Effector memory CD8-positive, alpha-beta T cell (primary cell): ENCODE results near the gene AOAH.

Experiments used
- ATAC-seq: fragments of 150-1000 bp; cut with Tn5 transposase; replicated peaks from 2 replicates; pipeline ENCODE4 v1.10.0; 2021; ENCODE audit warnings: mild to moderate bottlenecking, moderate library complexity
- DNase-seq, 3 experiments: peaks; one replicate each; pipeline ENCODE4 v3.0.0; 2021
- H3K27ac Mint-ChIP-seq, 2 donors: one replicate each; pipeline ENCODE4 v1.8.0; 2022; ENCODE audit warnings: mild to moderate bottlenecking in 2 of 2, mixed read lengths in 2 of 2, moderate library complexity in 2 of 2
- H3K27me3 Mint-ChIP-seq, 2 donors: one replicate each; pipeline ENCODE4 v1.8.0; 2022; ENCODE audit warnings: mixed read lengths in 2 of 2
- H3K36me3 Mint-ChIP-seq: one replicate; pipeline ENCODE4 v1.8.0; 2022; ENCODE audit warnings: mild to moderate bottlenecking, moderate library complexity, mixed read lengths; ENCODE audit not compliant: insufficient read depth
- H3K4me1 Mint-ChIP-seq, 2 donors: one replicate each; pipeline ENCODE4 v1.8.0; 2022; ENCODE audit warnings: low read depth in 2 of 2, mixed read lengths in 2 of 2
- H3K4me3 Mint-ChIP-seq, 2 donors: one replicate each; pipeline ENCODE4 v1.8.0; 2022; ENCODE audit warnings: mild to moderate bottlenecking in 2 of 2, mixed read lengths in 2 of 2, moderate library complexity in 2 of 2
- H3K9me3 Mint-ChIP-seq, 2 donors: one replicate each; pipeline ENCODE4 v1.8.0; 2022; ENCODE audit warnings: mixed read lengths in 2 of 2

Gene AOAH

GRCh38 chr7:36640682-36641081, 83.6 kb downstream of the AOAH start:
- Mint-ChIP-seq H3K36me3 (peaks cover 25% of the 10 kb centered on the region), H3K4me1 (peaks cover 46 to 90% of the 10 kb centered on the region in 2 donors), H3K9me3 (no peaks in the 10 kb centered on the region), H3K4me3 (peak overlapping the region; percentile 72 to 74), H3K27me3 (no peaks in the 10 kb centered on the region), H3K27ac (peak overlapping the region; percentile 91 to 94)
- ATAC-seq (no peak), DNase-seq (no peak)

GRCh38 chr7:36639826-36640225, 84.5 kb downstream of the AOAH start:
- Mint-ChIP-seq H3K36me3 (peaks cover 33% of the 10 kb centered on the region), H3K4me3 (peak overlapping the region; percentile 72 to 74), H3K4me1 (peaks cover 42 to 82% of the 10 kb centered on the region in 2 donors), H3K27ac (peak overlapping the region; percentile 91 to 94), H3K27me3 (no peaks in the 10 kb centered on the region), H3K9me3 (no peaks in the 10 kb centered on the region)
- ATAC-seq (peak; percentile 98), DNase-seq (peak; percentile 42 to 53 (median 42))

- H3K36me3 Mint-ChIP-seq, result peaks cover 31% of the 10 kb centered on the region
- ATAC-seq (no peak), DNase-seq (no peak)
- H3K4me3 Mint-ChIP-seq, result peak overlapping the region; percentile 72 to 74
- H3K9me3 Mint-ChIP-seq, result no peaks in the 10 kb centered on the region
- peak overlapping the region; percentile 91 to 94 for H3K27ac Mint-ChIP-seq
- H3K27me3 Mint-ChIP-seq, result no peaks in the 10 kb centered on the region
- H3K4me1 Mint-ChIP-seq, result peaks cover 46 to 71% of the 10 kb centered on the region in 2 donors
Measured at GRCh38 chr7:36638586-36639263, 85.6 kb downstream of the AOAH start.

GRCh38 chr7:36638140-36638539, 86.2 kb downstream of the AOAH start:
- H3K4me3 Mint-ChIP-seq, result peak overlapping the region; percentile 72 to 74
- H3K27me3 Mint-ChIP-seq, result no peaks in the 10 kb centered on the region
- H3K9me3 Mint-ChIP-seq, result no peaks in the 10 kb centered on the region
- peaks cover 30% of the 10 kb centered on the region for H3K36me3 Mint-ChIP-seq
- ATAC-seq, result no peak
- DNase-seq, result no peak
- H3K27ac Mint-ChIP-seq, result peak overlapping the region; percentile 91 to 94
- peaks cover 44 to 68% of the 10 kb centered on the region in 2 donors for H3K4me1 Mint-ChIP-seq

GRCh38 chr7:36637417-36637816, 86.9 kb downstream of the AOAH start:
- Mint-ChIP-seq H3K4me3 (peak overlapping the region in 1 of 2 donors; percentile 27), H3K27me3 (no peaks in the 10 kb centered on the region), H3K9me3 (no peaks in the 10 kb centered on the region), H3K27ac (peak overlapping the region; percentile 91 to 94), H3K4me1 (peaks cover 42 to 66% of the 10 kb centered on the region in 2 donors), H3K36me3 (peaks cover 32% of the 10 kb centered on the region)
- no peak for ATAC-seq
- no peak for DNase-seq

DNA sequence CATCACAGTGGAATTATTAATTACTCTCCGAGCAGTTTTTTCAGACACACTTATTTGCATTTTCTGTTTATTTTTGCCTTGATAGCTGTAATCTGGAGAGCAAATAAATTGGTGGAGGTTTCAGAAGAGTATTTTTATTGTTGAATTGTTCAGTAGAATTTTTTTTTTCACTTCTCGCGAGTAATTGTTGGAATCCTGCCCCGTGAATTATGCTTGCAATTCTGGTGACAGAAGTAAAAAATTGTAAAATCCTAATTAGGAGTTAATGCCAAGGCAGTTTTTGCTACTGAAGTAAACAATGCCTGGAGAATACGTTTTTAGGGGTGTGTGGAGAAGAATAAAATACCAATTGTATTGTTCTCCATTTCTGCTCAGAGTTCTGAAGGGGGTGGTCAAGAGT, 88.2 kb downstream of the AOAH start:
- DNase-seq (no peak), ATAC-seq (no peak)
- peaks cover 43% of the 10 kb centered on the region for H3K36me3 Mint-ChIP-seq
- H3K27me3 Mint-ChIP-seq, result no peaks in the 10 kb centered on the region
- H3K4me1 Mint-ChIP-seq, result peaks cover 35 to 59% of the 10 kb centered on the region in 2 donors
- no peaks in the 10 kb centered on the region for H3K9me3 Mint-ChIP-seq
- H3K4me3 Mint-ChIP-seq, result no peak overlapping the region
- H3K27ac Mint-ChIP-seq, result peak overlapping the region in 1 of 2 donors; percentile 91

GRCh38 chr7:36635091-36635490, 89.2 kb downstream of the AOAH start:
- Mint-ChIP-seq H3K27ac (peak overlapping the region in 1 of 2 donors; percentile 81), H3K4me3 (no peak overlapping the region), H3K27me3 (no peaks in the 10 kb centered on the region), H3K36me3 (peaks cover 53% of the 10 kb centered on the region), H3K4me1 (peaks cover 29 to 49% of the 10 kb centered on the region in 2 donors), H3K9me3 (no peaks in the 10 kb centered on the region)
- no peak for ATAC-seq
- DNase-seq, result no peak

- H3K36me3 Mint-ChIP-seq, result peaks cover 55% of the 10 kb centered on the region
- no peaks in the 10 kb centered on the region for H3K27me3 Mint-ChIP-seq
- no peak overlapping the region for H3K4me3 Mint-ChIP-seq
- H3K9me3 Mint-ChIP-seq, result no peaks in the 10 kb centered on the region
- no peak for ATAC-seq
- DNase-seq, result no peak
- H3K4me1 Mint-ChIP-seq, result peaks cover 14 to 38% of the 10 kb centered on the region in 2 donors
- peak overlapping the region; percentile 78 to 92 for H3K27ac Mint-ChIP-seq
Measured at GRCh38 chr7:36633377-36633776, 90.9 kb downstream of the AOAH start.

- no peak for DNase-seq
- no peaks in the 10 kb centered on the region for H3K9me3 Mint-ChIP-seq
- H3K4me1 Mint-ChIP-seq, result peaks cover 9 to 29% of the 10 kb centered on the region in 2 donors
- no peaks in the 10 kb centered on the region for H3K27me3 Mint-ChIP-seq
- H3K27ac Mint-ChIP-seq, result peak overlapping the region; percentile 54 to 71
- no peak for ATAC-seq
- H3K4me3 Mint-ChIP-seq, result no peak overlapping the region
- peaks cover 45% of the 10 kb centered on the region for H3K36me3 Mint-ChIP-seq
Measured at GRCh38 chr7:36630112-36630650, 94.1 kb downstream of the AOAH start.

DNA sequence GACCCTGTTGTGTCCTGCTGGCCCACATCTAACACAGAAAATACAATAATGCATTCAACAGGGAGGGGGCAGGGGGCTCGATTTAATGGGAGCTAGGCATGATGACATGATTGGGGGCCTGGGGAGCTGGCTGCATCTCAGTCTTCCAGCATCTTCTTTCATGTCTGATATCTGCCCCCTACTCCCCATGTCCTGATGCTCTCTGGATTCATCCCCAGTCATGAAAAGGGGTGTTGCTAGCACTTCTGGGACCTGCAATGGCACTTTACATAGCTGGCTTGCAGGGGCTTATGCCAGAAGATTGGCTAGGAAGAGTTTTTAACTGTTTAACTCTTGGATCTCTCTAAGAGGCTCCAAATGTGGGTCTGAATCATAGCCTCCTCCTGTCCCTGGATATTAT, 94.9 kb downstream of the AOAH start:
- H3K4me3 Mint-ChIP-seq, result no peak overlapping the region
- peak overlapping the region; percentile 54 to 71 for H3K27ac Mint-ChIP-seq
- ATAC-seq (no peak), DNase-seq (no peak)
- H3K36me3 Mint-ChIP-seq, result peaks cover 48% of the 10 kb centered on the region
- H3K4me1 Mint-ChIP-seq, result peaks cover 12 to 33% of the 10 kb centered on the region in 2 donors
- H3K9me3 Mint-ChIP-seq, result no peaks in the 10 kb centered on the region
- H3K27me3 Mint-ChIP-seq, result no peaks in the 10 kb centered on the region

GRCh38 chr7:36627836-36628235, 96.5 kb downstream of the AOAH start:
- peaks cover 55% of the 10 kb centered on the region for H3K36me3 Mint-ChIP-seq
- peak overlapping the region in 1 of 2 donors; percentile 88 for H3K27ac Mint-ChIP-seq

DNA sequence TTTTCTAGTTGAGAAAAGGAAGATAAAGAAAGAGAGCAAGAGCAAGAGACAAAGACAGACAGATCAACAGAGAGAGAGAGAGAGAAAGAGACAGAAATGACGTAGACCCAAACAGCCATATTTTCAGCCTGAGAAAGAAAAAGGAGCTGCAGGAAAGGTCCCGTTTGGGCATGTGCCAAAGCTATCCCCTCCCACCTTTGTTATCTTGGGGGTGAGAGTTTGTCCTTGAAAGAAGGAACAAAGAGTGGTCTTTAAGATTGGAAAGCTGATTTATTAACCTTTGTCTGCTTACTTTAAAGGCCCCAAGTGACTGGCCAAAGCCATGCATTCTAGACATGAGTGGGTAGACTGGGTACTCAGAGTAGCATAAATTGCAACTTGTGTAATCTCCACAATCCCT, 98.2 kb downstream of the AOAH start:
- Mint-ChIP-seq H3K27me3 (no peaks in the 10 kb centered on the region), H3K4me1 (peaks cover 13 to 30% of the 10 kb centered on the region in 2 donors), H3K4me3 (no peak overlapping the region), H3K36me3 (peaks cover 56% of the 10 kb centered on the region), H3K27ac (peak overlapping the region in 1 of 2 donors; percentile 88), H3K9me3 (no peaks in the 10 kb centered on the region)
- DNase-seq (no peak), ATAC-seq (no peak)

More at GRCh38 chr7:36627836-36628235, 96.5 kb downstream of the AOAH start:
- no peaks in the 10 kb centered on the region for H3K9me3 Mint-ChIP-seq
- H3K4me3 Mint-ChIP-seq, result no peak overlapping the region
- H3K4me1 Mint-ChIP-seq, result peaks cover 13 to 38% of the 10 kb centered on the region in 2 donors
- ATAC-seq, result no peak
- no peak for DNase-seq
- H3K27me3 Mint-ChIP-seq, result no peaks in the 10 kb centered on the region

DNA sequence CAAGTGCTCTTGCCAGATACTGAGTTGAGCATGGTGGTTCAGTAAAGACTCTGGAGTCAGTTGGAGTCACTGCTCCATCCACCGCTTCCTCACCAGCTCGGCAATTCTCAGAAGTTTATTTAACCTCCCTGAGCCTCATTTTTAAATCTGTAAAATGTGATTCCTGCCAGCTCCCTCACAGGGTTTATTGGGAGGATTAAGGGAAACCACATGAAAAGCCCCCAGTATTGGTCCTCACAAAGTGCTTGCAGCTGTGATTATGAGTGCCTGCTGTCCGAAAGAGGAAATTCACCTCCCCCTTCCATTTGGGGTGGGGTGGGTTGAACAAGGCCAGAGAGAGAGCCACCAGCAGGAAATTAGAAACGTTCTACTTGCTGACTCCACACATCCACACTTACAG, 99.0 kb downstream of the AOAH start:
- H3K36me3 Mint-ChIP-seq, result peaks cover 54% of the 10 kb centered on the region
- no peak for ATAC-seq
- no peak for DNase-seq
- no peaks in the 10 kb centered on the region for H3K27me3 Mint-ChIP-seq
- H3K9me3 Mint-ChIP-seq, result no peaks in the 10 kb centered on the region
- H3K27ac Mint-ChIP-seq, result peak overlapping the region; percentile 73 to 88
- no peak overlapping the region for H3K4me3 Mint-ChIP-seq
- H3K4me1 Mint-ChIP-seq, result peaks cover 13 to 30% of the 10 kb centered on the region in 2 donors

DNA sequence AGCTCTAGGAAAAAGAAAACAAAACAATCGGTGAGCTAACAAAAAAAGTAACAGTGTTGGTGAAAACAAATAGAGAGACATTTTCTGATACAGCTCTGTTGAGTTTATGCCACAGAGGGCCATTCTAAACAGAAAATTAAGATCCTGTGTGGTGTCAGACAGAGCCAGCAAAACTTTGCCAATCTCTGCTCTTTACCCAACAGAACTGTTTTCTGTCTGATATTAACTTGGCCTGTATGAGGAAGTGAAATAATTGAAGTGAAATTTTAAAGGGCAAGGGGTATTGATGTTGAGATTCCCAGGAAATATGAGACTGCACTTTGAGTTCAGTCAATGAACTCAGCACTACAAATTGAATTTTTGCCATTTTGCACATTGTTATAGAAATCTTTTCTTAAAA, 101.0 kb downstream of the AOAH start:
- no peak overlapping the region for H3K4me3 Mint-ChIP-seq
- peaks cover 61% of the 10 kb centered on the region for H3K36me3 Mint-ChIP-seq
- peaks cover 13 to 23% of the 10 kb centered on the region in 2 donors for H3K4me1 Mint-ChIP-seq
- ATAC-seq, result no peak
- H3K9me3 Mint-ChIP-seq, result no peaks in the 10 kb centered on the region
- no peak for DNase-seq
- H3K27me3 Mint-ChIP-seq, result no peaks in the 10 kb centered on the region
- H3K27ac Mint-ChIP-seq, result peak overlapping the region; percentile 72 to 88
